HG02973 (cell line): ENCODE data around the gene OBP2A.
"Not testable (repeated sequence)": the region's sequence is repeated elsewhere in the genome, so short reads cannot be mapped to it uniquely, and the experiment has no call there.

Source experiments
- ATAC-seq: cut with Tn5 transposase; IDR thresholded peaks from one replicate; pipeline ENCODE4 v1.9.1; 2021; ENCODE audit warnings: moderate library complexity; ENCODE audit not compliant: unreplicated experiment

Gene OBP2A

DNA sequence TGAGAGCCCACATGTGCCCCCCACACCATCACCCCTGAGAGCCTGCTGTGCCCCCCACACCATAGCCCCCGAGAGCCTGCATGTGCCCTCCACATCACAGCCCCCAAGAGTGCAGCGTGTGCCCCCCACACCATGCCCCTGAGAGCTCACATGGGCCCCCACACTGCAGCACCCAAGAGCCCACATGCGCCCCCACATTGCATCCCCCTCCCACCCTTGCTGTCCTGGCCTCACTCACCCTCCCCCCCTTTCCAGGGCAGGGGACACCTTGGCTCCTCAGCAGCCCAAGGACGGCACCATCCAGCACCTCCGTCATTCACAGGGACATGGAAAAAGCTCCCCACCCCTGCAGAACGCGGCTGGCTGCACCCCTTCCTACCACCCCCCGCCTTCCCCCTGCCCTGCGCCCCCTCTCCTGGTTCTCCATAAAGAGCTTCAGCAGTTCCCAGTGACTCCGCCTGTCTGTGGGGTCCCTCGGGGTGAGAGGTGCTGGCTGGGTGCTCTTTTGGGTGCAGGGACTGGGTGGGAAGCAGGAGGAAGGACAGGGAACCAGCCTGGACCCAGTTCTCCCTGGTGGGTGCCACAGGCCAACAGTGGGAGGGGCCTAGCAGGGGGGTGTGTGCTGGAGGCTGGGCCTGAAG lies 19.7 kb upstream of the OBP2A start:
- no peak for ATAC-seq

DNA sequence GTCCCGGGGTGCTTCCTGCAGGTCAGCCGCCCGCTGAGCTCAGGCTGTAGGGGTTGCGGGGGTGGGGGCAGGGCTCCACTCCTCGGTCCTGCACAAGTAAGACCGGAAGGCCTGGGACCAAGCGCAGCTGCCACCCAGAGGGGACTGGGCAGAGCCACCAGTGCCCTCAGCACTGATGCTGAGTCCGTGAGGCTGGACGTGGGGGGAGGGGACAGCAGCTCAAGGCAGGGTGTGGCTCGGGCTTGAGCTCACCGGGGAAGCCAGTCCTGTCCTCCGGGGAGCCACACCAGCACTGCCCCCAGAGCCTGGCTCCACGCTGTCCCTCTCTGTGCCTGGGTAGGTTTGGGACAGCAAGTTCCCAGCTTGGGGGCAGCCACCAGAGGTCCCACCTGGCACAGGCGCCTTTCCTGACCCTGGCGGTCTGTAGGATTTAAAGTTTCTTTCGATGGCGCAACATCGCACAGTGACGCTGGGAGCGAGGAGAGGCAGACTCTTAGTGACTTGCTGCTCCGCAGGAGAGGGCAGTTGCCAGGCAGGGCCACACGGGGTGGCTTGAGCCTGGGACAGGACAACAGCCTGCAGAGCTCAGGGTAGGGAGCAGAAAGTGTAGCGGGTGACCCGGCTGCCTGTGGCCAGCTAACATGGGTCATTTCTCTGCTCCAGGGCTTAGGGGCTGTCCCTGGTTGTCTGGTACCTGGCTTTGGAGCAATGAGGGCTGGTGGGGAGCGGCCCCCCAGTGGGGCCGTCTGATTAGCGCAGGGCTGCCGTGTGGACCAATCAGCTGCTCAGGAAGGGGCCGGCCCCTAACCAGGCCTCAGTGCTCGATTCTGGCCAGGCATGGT lies 19.0 kb upstream of the OBP2A start:
- ATAC-seq = no peak

DNA sequence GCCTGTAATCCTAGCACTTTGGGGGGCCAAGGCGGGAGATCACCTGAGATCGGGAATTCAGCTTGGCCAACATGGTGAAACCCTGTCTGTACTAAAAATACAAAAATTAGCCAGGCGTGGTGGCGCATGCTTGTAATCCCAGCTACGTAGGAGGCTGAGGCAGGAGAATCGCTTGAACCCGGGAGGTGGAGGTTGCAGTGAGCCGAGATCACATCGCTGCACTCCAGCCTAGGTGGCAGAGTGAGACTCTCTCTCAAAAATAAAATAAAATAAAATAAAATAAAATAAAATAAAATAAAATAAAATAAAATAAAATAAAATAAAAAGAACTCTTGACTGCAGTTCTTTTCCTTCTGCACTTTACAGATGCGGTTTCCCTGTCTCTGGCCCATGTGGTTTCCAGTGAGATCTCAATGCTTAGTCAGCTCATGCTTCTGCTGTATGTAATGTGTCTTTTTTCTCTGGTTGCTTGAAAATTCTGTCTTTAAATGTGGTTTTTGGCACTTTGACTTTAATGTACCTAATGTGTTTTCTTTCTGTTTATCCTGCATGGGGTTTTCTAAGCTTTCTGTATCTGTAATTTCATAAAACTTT lies 17.0 kb upstream of the OBP2A start:
- not testable (repeated sequence) for ATAC-seq

DNA sequence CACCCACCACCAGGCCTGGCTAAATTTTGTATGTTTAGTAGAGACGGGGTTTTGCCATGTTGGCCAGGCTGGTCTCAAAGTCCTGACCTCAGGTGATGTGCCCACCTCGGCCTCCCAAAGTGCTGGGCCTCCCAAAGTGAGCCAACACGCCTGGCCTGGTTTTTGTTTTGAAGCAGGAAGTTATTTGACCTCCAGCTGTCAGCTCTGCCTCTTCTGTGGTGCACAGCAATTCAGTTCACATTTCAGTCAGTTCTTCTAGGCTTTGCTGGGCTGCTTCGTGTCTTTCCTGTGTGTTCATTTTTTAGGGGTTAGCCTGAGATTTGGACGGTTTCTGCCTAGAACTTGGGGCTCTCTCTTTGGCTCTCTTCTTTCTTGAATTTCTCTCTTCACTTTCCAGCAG lies 15.8 kb upstream of the OBP2A start:
- no peak for ATAC-seq

DNA sequence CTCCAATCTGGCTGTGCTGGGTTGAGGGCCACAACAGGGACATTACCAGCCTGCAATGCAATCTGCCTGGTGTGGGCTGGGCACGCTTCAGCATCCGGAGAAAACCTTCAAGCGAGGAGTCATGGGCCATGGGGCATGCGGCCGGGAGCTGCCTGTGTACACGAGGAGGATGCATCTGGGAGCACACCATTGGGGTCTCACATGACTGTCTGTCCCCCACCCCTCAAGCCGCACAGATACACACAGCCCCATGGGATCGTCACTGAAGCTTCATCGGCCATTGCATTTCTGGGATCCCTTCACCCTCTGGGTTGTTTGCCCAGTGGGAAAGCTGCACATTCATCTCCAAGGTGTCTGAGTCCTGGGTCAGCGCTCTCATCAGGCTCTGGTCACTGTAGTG lies 14.8 kb upstream of the OBP2A start:
- ATAC-seq = no peak

DNA sequence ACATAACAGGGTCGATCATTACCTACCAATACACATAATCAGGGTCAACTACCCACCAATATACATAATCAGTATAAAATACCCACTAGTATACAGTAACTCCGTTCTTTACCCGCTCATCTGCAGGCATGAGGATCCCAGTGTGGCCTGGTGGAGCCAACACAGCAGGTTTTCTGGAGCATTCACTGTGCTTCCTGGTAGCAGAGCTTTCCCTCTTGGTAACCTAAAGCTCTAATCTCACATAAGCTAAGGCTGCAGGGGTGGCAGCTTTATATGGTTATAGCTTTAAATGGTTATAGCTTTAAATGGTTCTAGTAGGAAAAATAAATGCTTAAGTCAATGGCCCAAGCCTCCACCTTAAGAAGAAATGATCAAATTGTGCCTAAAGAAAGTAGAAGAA lies 12.8 kb upstream of the OBP2A start:
- no peak for ATAC-seq

DNA sequence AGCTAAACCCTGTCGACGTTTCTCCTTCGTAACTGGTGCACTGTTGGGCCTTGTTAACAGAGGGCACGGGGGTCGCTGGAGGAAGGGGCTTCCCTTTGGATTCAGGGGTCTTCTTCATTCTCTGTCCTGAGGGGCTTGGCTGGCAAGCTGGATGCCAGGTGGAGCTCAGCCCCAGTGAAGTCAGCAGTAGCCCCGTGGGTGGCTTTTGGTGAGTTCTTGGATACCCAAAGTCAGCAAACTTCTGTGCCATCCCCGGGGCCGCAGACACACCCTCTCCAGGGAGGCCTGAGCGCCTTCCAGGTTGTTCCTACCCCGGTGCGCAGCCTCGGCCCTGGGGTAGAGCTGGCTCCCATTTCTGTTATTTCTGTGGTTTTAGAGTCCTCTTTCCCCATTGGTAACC lies 12.3 kb upstream of the OBP2A start:
- no peak for ATAC-seq

DNA sequence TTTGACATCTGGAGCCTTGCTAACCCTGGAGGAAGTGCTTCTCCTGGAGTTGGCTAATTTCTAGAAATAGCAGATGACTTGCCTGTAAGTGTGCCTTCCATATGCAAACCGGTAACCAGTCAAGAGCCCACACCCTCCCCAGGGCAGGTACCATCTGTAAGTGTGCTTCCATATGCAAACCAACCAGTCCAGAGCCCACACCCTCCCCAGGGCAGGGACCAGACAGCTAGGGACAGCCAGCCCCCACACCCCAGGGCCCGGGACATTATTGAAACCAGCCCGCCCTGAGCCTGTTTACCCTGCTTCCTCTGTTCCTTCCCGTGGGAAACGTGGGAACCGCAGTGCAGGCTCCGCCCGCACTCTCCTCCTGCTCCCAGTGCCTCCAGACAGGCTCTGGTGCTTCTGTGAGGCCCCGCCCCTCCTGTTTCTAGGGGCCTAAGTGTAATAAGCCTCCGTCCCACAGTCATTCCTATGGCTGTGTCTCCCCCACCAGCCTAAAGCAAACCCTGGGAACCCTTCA lies 11.7 kb upstream of the OBP2A start:
- not testable (repeated sequence) for ATAC-seq

DNA sequence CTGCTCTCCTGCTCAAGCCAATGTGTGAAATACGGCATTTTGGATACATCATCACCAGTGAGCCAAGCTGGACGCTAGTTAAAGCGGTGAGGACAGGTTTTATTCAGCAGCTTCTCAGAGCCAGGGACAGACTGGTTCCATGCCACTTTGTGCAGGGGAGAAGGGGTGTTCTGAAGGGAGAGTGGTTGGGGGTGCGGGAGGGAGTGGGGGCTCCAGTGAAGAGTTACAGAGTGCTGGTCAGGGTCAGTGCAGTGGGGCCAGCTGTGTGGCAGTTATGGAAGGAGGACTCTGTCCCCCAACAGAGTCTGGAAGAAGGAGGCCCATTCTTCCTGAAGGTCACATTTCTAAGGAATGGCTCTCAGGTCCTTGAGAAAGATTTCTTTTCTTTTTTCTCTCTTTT lies 11.1 kb upstream of the OBP2A start:
- ATAC-seq = not testable (repeated sequence)

DNA sequence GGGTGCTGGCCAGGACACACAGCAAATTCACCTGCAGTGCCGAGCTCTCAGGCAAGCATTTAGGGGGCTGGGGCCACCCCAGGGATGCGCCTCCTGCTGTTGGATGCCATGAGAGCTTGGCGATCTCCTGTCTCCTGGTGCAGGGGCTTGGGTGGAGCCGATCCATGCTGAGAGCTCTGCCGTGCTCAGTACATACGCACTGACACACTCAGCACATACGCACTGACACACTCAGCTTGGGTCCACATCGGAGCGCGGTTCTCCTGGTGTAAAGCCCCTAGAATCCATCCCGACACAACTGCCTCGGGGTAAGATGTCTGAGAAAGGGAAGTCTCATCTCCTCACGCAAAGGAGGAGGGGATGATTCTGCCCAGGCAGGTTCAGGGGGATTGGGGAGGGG lies 10.3 kb upstream of the OBP2A start:
- not testable (repeated sequence) for ATAC-seq

DNA sequence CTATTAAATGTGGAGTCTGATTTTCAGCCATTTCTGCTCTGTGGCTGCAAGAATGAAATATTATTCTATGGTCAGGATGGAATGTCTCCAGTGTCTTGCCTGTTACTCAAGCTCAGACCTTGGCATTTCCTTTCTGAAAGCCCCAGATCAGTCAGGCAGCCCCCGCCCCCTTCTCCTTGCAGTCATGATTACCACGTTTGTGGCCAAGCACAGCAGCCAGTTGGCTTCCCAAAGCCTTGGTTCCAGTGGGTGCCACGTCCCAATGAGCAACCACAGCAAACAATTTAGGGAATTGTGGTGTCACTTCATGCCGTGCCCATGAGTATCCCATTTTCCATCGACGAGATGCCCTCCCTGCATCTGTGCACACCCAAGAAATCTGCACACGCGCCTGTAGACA lies 9.7 kb upstream of the OBP2A start:
- ATAC-seq = no peak

DNA sequence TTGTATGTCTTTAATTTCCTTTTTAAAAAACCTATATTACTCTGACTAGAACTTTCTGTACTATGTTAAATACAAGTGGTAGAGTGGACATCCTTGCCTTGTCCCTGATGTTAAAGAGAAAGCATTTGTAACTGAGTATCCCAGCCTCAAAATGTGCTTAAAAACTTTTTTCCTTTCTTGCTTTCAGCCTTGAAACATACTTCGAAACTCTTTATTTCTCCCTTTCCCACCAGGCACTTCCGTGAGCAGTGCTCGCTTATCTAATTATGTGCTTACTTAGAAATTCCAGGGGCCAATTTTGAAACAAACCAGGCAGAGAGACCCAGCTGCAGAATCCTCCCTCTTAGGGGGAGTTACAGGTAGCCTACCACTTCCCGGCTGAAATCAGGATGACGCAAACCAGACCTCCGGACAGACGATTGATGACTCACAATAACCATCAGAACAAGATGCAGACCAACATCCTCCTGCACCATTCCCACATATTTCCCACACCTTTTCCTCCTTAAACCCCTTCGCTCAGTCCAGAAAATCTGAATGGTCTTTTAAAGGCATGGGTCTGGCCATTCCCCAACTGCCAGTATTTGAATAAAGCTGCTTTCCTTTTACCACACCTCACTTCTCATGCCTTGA lies 2.5 kb upstream of the OBP2A start:
- ATAC-seq = not testable (repeated sequence)

DNA sequence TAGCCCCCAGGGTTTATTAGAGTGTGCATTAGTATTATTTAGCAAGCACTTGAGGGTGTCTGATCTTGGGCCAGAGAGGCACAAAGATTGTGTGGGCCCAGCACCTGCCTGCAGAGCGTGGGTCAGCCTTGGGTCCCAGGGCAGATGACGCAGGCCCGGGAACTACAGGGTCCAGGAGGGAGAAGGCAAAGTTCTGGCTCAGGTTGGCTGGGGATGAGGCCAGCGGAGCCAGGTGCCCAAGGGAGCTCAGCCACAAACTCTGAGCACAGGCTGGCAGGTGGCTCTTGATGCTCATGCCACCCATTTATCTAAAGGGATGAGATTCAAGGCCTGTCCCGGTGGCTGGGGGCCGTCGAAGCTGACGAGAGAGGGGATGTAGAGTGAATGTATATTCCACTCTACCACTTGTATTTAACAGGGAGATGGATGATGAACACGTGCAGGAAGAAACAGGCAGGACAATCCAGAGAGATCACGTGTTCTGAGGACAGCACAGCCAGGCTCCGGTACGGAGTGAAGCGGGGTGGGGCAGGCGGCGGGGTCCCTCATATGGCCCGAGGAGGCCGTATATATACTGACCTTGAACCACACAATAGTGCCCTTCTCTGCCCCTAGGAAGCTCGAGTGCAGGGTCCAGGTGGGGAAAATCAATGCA lies 818 bp upstream of the OBP2A start:
- no peak for ATAC-seq

DNA sequence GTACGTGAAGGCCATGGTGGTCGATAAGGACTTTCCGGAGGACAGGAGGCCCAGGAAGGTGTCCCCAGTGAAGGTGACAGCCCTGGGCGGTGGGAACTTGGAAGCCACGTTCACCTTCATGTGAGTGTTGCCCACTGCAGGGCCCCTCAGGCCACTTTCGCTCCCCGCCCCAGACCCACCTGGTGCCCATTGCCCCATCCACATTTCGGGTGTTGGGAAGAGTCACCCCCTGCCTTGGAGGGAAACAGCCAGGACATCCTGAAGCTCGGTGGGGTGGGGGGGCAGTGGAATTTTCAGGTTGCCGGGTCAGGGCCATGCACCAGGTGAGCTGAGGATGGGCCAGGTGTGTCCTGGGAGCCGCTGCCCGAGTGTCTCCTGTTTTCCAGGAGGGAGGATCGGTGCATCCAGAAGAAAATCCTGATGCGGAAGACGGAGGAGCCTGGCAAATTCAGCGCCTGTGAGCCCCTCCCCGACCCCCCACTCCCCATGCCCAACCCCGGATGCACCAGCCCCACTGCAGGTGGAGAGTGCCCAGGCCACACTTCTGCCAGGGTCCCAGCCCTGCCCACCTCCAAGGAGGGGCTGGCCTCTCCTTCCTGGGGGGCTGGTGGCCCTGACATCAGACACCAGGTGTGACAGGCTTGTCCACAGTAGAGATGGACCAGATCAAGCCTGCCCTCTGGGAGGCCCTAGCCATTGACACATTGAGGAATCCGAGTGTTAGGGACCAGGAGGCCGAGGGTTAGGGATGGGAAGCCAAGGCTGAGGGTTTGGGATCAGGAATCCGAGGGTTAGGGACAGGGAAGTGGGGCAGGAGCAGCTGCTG lies 1.1 kb downstream of the OBP2A start:
- not testable (repeated sequence) for ATAC-seq

DNA sequence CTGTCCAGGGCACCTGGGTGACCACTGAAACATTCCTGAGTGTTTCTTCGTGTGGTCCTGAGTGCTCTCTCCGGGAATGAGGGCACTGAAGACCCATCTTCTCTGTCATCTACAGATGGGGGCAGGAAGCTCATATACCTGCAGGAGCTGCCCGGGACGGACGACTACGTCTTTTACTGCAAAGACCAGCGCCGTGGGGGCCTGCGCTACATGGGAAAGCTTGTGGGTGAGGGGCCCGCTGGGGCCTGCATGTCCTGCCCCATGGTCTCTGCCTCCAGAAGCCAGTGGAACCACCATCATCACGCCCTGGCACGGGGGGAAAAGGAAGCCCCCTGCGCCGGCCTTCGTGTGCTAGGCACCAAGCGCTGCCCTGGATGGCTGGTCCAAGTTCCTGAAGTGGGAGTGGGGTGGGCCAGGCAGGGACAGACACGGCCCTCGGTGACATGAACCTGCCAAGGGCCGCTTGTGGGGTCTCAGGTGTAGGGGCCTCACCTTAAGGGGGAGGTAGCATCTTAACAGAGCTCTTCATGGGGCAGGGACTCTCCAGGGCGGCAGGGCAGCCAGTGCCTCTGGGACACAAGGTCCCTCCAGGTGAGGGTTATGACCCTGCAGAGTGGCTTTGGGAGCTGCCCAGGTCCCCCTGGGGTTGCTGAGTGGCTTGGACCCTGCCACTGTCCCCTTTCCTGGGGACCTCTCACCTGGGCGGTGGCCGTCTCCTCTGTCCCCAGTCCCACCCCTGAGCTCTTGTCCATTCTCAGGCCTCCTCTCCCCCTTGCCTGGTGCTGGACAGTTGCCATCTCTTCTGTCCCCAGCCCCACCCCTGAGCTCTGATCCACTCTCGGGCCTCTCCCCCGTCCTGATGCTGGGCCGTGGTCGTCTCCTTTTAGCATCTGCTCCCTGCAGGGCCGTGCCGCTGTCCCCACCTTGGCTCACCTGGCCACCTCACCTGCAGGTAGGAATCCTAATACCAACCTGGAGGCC lies 2.1 kb downstream of the OBP2A start:
- ATAC-seq = no peak

DNA sequence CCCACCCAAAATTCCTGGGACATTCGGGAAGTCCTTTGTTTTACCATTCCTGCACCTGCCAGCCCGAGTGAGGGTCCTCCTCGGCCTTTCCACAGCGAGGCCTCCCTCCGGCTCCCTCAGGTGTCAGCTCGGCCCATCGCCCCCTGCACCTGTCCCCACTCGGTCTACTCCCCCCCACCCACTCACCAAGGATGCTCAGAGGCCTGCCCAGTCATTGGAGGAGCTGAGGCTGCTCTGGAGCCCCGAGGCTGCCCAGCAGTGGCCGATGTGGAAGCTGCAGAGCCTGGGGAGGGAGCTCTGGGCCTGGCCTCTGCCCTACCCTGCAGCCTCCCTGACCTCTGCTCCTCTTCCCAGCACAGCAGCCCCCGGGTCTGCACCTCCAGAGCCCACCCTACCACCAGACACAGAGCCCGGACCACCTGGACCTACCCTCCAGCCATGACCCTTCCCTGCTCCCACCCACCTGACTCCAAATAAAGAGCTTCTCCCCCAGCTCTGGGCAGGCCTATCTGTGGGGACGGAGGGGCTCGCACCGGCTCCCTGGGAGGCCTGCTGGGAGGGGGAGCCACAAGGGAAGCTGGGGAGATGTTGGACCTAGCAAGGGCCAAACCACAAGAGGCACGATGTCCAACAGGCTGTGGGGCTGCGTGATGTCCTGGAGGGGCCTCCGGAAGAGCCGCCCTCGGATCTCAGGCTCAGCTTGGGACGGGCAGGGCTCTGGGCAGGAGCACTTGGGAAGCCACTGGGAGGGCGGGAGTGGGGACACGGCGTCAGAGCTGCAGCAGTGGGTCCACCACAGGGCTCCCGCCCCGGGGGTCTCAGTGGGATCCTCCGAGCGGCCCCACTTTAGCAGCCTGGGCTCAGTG lies 3.8 kb downstream of the OBP2A start:
- ATAC-seq = not testable (repeated sequence)

DNA sequence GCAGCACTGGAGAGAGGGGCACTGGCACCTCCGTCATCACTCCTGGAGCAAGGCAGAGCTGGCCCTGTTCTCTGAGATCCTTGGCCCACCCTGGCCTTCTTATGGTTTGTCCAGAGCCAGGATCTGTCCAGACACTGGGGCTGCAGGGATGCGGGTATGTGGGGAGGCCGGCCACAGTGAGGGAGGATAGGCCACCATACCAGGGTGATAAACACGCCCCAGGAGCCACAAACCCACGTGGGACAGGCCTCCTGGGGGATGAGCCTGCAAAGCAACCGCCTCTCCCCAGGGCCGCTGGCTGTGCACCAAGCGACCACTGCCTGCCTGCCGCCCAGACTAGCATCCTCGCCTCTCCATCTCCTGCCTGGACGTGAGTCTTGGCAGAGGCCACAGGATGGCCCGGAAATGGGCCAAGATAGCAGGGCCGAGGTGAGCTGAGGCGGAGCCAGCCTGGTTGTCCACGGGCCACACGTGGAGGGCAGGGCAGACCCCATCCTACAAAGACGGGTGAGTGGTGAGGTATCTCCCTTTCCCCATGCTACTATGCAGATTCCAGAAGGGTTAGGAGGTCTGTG lies 4.5 kb downstream of the OBP2A start:
- no peak for ATAC-seq

DNA sequence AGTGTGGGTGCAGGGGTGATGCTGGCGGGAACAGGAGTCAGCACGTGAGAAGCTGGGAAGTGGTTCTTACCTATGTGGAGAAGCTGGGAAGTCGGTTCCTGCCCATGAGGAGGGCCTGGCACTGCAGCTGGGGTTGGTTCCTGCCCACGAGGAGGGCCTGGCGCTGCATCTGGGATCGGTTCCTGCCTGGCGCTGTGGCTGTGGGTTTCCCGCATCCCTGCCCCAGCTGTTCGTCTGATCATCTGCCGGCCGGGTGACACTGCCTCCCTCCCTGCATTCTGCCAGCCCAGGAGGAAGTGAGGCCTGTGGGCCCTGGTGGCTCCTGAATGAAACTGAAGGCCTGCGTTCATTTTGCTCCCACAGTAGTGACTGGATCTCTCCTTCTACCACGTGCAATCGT lies 5.1 kb downstream of the OBP2A start:
- no peak for ATAC-seq
